SU-DHL-6 (cell line): Measurements from ENCODE around the gene EYA3.

ENCODE experiments used
- EZH2phosphoT487 ChIP-seq: fragments of 200-600 bp; sonication (generic), shearing (Covaris generic); conservative IDR thresholded peaks from 2 replicates; pipeline ENCODE4 v1.6.1; 2018; ENCODE audit warnings: mild to moderate bottlenecking, antibody characterized with exemption, low read length, moderate library complexity, mixed read lengths
- TF ChIP-seq, protein P1 (sequence below): fragments of 200-600 bp; sonication (generic); IDR thresholded peaks from one replicate; pipeline ENCODE4 v1.5.1; 2017; ENCODE audit warnings: antibody characterized with exemption, mild to moderate bottlenecking, low read length, moderate library complexity; ENCODE audit not compliant: insufficient read depth, poor library complexity, severe bottlenecking

DNA sequence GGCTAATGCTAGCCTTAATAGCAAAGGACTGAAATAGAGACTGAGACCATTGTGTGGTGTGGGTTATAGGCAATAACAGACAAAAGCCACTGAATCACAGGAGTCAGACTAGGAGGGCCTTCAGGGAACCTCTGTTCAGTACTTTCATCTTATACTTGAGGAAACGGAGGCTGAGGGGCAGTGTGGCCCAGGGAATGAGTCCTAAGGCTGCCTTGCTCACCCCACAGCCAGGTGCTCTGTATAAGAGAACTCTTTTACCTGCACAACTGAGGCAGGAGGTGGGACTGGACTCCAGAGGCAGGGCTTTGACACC is 150.9 kb downstream of the EYA3 start:
- TF ChIP-seq, protein P1, sequence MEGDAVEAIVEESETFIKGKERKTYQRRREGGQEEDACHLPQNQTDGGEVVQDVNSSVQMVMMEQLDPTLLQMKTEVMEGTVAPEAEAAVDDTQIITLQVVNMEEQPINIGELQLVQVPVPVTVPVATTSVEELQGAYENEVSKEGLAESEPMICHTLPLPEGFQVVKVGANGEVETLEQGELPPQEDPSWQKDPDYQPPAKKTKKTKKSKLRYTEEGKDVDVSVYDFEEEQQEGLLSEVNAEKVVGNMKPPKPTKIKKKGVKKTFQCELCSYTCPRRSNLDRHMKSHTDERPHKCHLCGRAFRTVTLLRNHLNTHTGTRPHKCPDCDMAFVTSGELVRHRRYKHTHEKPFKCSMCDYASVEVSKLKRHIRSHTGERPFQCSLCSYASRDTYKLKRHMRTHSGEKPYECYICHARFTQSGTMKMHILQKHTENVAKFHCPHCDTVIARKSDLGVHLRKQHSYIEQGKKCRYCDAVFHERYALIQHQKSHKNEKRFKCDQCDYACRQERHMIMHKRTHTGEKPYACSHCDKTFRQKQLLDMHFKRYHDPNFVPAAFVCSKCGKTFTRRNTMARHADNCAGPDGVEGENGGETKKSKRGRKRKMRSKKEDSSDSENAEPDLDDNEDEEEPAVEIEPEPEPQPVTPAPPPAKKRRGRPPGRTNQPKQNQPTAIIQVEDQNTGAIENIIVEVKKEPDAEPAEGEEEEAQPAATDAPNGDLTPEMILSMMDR, result no peak
- TF ChIP-seq EZH2phosphoT487, result no peak
